NCI-H748 (cell line): ENCODE measurements around the gene DDX43.
"Not testable (repeated sequence)": the region's sequence is repeated elsewhere in the genome, so short reads cannot be mapped to it uniquely, and the experiment has no call there.

Experiments
- DNase-seq: peaks from one replicate; lab custom pipeline; 2025; ENCODE audit not compliant: unreplicated experiment; lab: John Stamatoyannopoulos, UW

Gene DDX43

DNA sequence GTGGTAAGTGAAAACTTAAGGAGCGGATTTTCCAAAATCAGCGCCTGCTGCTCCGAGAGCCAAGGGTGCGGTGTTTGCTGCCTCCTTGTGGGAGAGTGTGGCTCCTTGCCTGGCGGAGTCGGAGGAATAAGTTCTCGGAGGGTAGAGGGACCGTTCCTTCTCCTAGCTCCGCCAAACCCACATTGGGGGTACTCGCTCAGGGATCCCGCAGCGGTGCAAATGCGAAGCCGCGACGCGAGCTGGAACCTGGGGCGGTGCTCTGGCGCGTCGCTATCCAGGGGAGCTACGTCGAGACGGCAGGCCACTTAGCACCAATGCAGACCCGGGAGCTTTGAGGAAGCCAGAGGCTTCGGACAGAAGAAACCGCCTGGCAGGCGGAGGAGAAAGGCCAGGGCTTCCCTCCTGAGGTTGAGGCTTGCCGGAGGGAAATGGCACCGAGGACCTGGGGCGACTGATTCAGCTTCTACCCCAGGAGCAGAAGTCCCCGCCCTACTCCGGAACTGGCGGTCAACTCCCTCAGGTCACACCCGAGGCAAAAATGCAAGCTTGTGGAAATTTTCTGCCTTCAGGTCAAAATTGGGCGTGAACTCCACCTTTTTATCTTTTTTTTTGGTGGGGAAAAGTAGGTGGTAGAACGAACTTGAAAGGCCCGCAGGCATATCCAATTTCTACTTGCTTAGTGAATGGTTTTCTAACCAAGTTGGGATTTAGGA lies 5.7 kb upstream of the DDX43 start:
- peak; percentile 71 for DNase-seq

DNA sequence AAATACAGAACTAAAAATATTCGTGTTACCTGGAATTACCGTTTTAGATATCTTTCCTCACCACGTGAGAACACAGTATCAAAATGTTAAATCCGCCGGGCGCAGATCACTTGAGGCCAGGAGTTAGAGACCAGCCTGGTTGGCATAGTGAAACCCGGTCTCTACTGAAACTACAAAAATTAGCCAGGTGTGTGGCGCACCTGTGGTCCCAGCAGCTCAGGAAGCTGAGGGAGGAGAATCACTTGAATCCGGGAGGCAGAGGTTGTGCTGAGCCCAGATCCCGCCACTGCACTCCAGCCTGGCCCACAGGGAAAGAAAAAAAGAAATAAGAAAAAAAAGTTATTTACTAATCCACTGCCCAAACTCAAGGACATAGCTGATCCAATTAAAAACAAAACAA lies 4.8 kb upstream of the DDX43 start:
- peak; percentile 27 for DNase-seq

DNA sequence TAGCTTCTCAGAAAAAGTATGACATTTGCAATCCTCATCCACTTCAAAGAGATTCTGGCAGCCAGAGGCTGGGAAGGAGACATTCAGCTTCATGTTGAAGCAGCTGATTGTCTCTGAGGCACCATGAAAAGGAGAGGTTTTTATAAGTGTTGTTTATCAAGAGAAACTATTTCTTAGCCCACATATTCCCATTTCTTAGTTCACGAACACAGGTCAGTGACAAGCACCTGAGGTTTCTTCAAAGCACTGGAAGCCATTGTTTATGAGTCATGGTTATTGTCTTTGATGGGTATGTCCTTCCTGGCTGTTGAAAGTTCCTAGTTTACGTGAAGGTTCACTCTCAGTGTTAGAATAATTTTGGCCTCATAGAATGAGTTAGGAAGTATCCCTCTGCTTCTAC lies 3.0 kb upstream of the DDX43 start:
- DNase-seq = no peak

DNA sequence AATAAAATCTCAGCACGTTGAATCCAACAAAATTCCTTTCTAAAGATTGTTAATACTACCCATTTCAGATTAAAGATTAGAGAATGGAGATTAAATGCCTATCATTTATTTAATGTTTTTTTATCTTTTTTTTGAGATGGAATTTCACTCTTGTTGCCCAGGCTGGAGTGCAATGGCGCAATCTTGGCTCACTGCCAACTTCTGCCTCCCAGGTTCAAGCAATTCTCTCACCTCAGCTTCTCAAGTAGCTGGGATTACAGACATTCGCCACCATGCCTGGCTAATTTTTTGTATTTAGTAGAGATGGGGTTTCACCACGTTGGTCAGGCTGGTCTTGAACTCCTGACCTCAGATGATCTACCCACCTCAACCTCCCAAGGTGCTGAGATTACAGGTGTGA lies 2.4 kb upstream of the DDX43 start:
- peak; percentile 9 for DNase-seq

DNA sequence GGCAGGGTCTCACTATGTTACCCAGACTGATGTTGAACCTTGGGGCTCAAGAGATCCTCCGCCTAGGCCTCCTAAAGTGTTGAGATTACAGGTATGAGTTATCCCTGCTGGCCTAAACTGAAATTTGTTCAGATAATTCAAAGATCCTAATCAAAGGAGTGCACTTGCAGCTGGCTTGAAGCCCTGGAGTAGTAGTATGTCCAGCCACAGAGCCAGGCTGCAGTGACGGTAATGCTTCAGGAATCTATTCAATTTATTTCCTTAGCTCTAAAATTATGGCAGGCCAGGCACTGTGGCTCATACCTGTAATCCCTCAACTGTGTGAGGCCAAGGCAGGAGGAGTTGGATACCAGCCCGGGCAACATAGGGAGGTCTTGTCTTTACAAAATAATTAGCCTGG lies 1.4 kb upstream of the DDX43 start:
- DNase-seq = no peak

DNA sequence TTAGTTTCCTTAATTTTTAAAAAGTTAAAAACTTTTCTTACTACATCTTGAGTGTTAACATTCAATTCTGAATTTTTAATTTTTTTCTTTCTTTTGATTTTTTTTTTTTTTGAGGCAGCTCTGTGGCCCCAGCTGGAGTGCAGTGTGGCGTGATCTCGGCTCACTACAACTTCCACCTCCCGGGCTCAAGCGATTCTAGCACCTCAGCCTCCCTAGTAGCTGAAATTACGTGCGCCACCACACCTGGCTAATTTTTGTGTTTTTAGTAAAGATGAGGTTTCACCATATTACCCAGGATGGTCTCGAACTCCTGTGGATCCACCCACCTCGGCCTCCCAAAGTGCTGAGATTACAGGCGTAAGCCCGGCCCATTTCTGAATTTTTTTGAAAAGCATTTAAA lies 1.2 kb downstream of the DDX43 start:
- DNase-seq = no peak

DNA sequence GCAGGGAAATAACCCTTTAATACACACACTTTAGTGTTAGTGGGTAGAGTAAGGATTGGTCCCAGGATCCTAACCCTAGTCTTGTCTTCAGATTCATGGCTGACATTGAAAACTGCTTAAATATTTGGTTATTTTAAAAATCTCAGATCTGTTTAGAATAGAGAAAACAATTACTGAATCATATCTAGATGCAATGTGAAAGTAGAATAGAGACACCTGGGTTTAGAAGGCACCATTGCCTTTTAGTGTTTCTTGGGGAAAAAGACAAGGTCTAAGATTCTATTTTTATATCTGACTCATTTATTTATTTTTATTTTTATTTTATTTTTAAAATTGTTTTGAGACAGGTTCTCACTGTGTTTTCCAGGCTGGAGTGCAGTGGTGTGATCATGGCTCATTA lies 6.0 kb downstream of the DDX43 start:
- DNase-seq = no peak

DNA sequence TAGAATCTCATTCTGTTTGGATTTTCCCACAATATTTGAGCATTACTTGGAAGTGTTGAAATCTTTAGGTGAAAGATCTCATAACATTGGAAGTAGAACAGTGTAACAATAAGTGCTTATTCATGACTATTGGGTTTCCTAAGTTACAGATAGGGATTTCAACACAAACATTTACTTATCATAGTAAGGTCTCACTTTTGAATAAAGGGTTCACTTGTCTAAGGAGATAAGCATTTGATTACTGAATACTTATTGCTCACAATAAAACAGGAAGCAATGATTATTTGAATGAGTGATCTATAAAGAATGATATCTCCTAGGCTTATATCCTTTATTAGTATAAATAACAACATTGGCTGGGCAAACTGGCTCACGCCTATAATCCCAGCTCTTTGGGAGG lies 14.8 kb downstream of the DDX43 start:
- no peak for DNase-seq

DNA sequence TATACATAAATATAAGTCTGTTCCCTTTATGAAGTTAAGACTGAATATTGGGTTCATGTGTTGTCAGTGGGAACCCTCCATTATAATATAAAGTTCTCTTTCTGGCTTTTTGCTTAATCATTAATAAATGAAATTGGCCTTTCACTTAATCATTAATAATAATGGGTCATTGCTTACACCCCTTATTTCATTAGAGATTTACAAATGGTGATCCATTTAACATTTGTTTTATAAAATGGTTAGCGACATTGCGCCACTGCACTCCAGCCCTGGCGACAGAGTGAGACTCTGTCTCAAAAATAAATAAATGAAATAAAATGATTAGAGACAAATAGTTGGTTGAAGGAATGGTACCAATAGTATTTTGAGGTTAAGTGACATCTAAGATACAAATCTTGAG lies 18.5 kb downstream of the DDX43 start:
- DNase-seq = no peak

DNA sequence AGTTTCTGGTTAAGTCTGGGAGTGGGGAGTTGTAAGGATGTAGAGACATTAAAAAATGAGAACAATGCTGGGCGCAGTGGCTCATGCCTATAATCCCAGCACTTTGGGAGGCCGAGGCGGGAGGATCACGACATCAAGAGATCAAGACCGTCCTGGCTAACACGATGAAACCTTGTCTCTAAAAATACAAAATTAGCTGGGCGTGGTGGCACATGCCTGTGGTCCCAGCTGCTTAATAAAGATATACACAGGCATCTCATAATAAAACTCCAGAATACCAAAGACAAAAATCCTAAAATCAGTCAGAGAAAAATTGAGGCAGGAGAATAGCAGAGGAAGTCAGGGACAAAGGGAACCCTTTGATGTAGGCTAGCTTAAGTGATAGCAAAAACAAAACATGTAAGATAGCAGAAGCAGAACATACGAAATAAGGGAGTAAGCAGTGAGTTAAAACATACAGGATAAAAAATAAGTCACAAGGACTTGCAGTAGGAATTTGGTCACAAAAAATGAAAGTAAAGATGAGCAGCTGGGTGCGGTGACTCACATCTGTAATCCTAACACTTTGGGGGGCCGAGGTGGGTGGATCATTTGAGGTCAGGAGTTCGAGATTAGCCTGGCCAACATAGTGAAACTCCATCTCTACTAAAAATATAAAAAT lies 23.6 kb downstream of the DDX43 start:
- DNase-seq = no peak

DNA sequence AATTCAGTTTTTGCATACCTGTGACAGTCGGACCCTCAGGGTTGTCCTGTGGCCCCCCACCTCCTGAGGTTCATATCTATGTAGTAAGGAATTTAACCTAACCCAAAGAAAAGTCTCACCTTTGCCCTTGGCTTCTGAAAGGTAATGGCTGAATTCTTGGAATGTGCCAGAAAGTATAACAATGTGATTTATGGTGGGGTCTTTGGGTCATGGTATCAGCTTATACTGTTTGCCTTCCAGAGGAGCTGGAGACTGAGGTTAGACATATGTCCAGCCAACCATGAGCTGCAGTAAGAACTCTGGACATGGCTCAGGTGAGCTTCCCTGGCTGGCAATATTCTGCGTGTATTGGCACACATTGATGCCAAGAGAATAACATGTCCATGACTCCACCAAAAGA lies 26.9 kb downstream of the DDX43 start:
- DNase-seq = no peak

DNA sequence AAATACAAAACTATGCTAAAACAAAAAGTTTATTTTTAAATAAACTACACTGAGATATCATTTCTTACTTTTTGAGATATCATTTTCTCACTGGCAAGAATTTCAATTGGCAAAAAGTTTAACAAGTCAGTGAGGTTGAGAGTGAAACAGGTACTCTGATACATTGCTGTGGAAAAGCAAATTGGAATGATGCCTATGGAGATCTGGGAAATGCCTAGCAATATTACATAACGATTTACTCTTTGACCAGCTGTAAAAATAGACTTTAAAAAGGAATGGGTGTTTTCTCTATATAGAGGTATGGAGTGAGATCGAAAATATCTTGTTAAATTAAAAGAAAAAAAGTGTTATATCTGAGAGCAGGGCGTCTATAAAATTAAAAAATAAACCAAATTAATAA lies 40.6 kb downstream of the DDX43 start:
- DNase-seq = no peak

DNA sequence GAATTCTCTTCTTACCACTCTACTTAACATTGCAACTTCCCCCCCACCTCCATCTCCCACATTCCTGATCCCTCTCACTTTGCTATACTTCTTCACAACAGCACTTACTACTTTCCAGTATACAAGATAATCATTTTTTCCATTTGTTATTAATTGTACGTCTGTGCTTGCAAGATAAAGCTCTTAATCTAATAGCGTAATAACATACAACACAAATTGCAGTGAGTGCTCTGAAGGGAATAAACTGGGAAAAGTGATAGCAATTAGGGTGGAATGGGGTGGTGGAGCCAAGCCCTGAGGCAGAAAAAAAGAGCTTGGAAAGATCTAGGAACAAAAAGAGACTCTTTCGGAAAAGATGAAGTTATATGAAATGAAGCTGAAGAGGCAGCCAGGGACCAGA lies 48.9 kb downstream of the DDX43 start:
- DNase-seq = no peak

DNA sequence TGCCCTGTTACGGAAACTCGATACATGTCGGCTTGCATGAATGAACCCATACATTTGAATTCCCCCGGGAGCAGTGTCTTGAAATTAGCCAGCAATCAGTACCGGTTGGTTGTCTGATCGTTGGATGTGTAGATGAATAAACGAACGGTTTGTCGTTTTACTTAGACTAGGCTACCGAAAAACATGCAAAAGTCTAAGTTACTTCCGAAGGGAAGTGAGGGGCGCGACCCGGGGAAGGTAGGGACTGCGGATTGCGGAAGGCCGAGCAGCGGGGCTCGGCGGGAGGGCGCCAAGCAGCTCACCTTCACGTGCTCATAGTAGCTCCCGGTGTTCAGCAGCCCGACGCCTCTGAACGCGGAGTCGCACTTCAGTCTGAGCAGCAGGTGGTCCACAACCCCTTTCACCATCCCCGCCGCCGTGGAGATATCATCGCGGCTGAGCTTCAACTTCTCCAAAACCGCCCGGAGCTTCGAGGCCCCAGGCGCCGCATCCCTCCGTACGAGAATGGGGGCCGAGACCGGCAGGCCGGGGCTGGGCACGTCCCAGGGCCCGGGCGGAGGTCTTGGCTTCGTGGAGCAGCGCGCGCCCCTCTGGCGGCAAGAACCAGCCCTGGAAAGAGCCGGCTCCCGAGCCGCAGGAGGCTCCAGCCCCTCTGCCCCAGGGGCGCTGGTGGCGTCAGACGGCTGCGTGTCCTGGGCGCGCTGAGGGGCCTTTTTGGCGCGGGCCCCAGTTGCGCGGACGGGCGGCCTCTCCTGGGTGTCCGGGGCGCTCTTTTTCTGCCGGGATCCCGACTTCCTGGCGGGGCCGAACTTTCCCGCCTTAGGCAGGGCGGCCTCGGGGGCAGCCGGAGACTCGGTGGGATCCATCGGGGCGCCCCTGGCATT lies 56.8 kb downstream of the DDX43 start:
- DNase-seq = peak; percentile 63

DNA sequence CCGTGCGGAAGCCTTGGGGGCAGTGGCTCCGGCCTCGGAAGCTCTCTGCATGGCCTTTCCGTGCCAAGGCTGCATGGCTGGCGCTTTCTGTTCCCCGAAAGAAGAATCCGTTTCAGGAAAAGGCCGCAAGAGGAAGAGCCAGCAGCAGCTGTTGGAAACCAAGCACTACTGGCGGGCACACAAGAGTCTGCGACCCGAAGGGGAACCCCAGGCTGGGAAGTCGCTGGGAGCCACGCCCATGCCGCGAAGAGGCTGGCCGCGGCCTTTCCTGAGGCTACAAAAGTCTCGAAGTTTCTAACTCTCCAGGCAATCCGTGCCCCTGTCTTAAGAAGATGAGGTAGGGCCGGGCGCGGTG lies 57.5 kb downstream of the DDX43 start, which contains the start of gene CGAS:
Gene CGAS (minus strand): TSS at position 191 of the 355 bp plus-strand sequence. CDS start 116 bp downstream, at position 75.
- DNase-seq = no peak

DNA sequence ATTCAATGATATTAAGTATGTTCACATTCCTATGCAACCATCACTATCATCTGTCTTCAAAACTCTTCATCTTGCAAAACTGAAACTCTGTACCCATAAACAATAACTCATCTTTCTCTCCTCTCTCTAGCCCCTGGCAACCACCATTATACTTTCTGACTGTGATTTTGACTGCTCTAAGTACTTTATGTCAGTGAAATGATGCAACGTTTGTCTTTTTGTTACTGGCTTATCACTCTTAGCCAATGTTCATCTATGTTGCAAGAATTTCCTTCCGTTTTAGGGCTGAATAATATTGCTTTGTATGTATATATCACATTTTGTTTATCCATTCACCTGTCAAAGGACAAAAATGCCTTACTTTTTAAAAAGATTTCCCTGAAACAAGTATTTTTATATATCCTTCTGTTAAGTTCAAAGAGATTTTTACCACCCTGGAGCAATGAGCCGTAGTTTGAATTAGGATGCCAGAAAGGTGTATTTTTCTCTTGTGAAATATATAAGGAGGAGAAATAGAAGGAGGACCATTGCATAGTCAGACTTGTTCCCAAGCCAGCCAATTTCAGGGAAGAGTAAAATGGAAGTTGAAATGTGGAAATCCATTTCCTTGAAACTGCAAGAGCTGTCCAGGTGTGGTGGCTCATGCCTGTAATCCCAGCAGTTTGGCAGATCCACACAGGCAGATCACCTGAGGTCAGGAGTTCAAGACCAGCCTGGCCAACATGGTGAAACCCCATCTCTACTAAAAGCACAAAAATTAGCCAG lies 61.4 kb downstream of the DDX43 start:
- DNase-seq = no peak

DNA sequence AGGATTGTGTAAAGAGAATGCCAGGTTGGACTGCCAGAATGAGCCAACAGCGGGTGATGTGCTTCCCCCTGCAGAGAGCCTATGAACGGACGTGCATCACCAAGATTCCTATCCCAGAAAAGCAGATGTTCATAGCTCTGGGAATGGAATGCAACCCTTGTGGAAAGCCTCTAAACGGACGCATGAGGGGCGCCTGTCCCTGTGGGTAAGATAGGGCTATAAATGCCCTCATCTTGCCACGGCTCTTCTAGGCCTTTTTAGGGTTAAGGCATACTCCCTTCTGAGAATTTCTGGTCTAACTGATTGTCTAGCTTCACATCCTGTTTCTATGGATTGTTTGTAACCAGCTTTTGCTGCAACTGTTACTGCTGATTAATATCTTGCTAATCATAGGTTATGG lies 64.8 kb downstream of the DDX43 start:
- not testable (repeated sequence) for DNase-seq

DNA sequence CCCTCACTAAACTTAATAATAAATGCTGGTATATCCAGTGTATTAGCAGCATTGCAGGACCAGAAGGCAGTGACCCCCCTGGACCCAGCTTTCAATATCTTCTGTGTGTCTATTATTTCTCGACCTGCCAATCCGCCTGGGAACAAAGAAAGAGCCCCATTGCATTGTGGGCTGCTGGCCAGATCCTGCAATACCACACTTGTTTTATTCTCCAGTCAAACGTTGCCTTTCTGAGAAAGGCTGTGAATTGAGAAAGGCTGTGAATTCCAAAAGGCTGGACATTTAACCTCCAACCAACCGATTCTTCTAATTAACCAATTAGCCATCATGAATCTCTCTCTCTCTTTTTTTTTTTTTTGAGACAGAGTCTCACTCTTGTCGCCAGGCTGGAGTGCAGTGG lies 65.4 kb downstream of the DDX43 start:
- no peak for DNase-seq

DNA sequence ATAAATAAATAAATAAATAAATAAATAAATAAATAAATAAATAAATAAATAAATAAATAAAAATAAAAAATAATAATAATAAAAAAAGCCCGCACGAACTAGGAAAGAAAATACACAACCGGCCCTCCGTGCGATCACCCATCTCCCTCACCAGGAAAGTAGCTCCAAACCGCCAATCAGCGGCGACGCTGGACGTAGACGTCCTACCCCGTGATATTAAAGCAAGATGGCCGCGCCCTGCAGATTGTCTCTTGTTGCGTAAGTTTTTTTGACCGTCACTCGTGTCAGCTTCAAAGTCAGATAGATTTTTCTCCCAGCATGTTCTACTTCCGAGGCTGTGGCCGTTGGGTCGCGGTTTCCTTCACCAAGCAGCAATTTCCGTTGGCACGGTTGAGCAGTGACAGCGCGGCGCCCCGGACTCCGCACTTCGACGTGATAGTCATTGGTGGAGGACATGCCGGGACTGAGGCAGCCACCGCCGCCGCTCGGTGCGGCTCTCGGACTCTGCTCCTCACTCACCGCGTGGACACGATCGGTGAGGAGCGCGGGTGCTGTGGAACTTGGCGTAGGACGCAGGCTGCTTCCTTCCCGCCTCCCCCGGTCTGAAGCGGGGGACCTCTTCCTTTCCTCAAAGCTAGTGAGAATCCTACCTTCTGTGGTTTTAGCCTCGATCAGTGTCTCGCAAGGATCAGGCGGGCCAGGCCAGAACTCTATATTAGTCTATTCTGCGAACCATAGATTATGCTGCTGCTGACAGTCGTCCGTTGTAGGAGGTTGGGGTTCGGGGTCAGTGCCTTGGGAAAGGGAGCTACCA lies 67.1 kb downstream of the DDX43 start, which contains the start of gene MTO1:
Gene MTO1 (plus strand): TSS at position 201 of the 814 bp plus-strand sequence. CDS start 118 bp downstream, at position 319.
- DNase-seq = peak; percentile 92
